SH-SY5Y (cell line): ENCODE measurements around the gene ARL3.

Experiments used
- GATA2 ChIP-seq: IDR thresholded peaks from 2 replicates; pipeline ENCODE4 v1.6.1; 2011; ENCODE audit warnings: mild to moderate bottlenecking, low read depth, low read length
- GATA3 ChIP-seq: IDR thresholded peaks from 2 replicates; pipeline ENCODE4 v1.6.1; 2011; ENCODE audit warnings: low read depth, mild to moderate bottlenecking, low read length, moderate library complexity

GRCh38 chr10:102644066-102644645 is 70.0 kb downstream of the ARL3 start, which contains the start of gene TRIM8:
- TF ChIP-seq GATA3 (no peak), GATA2 (no peak)
